DOHH2 (cell line): ENCODE data around the gene MYADML2.

Experiments used
- H3F3A ChIP-seq: fragments of 200-600 bp; sonication (generic), shearing (Covaris generic); 2 replicates; pipeline ENCODE4 v1.6.0; 2016; ENCODE audit warnings: antibody characterized with exemption, mild to moderate bottlenecking; ENCODE audit not compliant: control insufficient read depth, insufficient read depth
- H3K27ac ChIP-seq: fragments of 200-600 bp; sonication (generic); 2 replicates; pipeline ENCODE4 v1.5.1; 2014; ENCODE audit warnings: low read depth, mild to moderate bottlenecking, low read length, moderate library complexity
- H3K27me3 ChIP-seq: fragments of 200-600 bp; sonication (generic); 2 replicates; pipeline ENCODE4 v1.6.1; 2014; ENCODE audit warnings: mild to moderate bottlenecking, low read length, mixed read lengths; ENCODE audit not compliant: control insufficient read depth
- H3K36me3 ChIP-seq: fragments of 200-600 bp; sonication (generic); 2 replicates; pipeline ENCODE4 v1.6.1; 2014; ENCODE audit warnings: mild to moderate bottlenecking, low read length, moderate library complexity, mixed read lengths; ENCODE audit not compliant: control insufficient read depth
- H3K4me1 ChIP-seq: fragments of 200-600 bp; sonication (generic); 2 replicates; pipeline ENCODE4 v1.6.1; 2014; ENCODE audit warnings: mild to moderate bottlenecking, low read length, mixed read lengths; ENCODE audit not compliant: control insufficient read depth
- H3K4me2 ChIP-seq: fragments of 200-600 bp; sonication (generic); 2 replicates; pipeline ENCODE4 v1.6.0; 2014; ENCODE audit warnings: mild to moderate bottlenecking, low read length, moderate library complexity
- H3K4me3 ChIP-seq: fragments of 200-600 bp; sonication (generic); 2 replicates; pipeline ENCODE4 v1.5.1; 2014; ENCODE audit warnings: mild to moderate bottlenecking, low read length, mixed read lengths
- H3K79me2 ChIP-seq: fragments of 200-600 bp; sonication (generic); 2 replicates; pipeline ENCODE4 v1.6.1; 2014; ENCODE audit warnings: mild to moderate bottlenecking, low read length, mixed read lengths; ENCODE audit not compliant: control insufficient read depth
- H3K9me2 ChIP-seq: fragments of 200-600 bp; sonication (generic); replicated peaks from 2 replicates; pipeline ENCODE4 v1.6.1; 2014; ENCODE audit warnings: mild to moderate bottlenecking, low read length, mixed read lengths; ENCODE audit not compliant: control insufficient read depth
- H3K9me3 ChIP-seq: fragments of 200-600 bp; sonication (generic); 2 replicates; pipeline ENCODE4 v1.6.1; 2014; ENCODE audit warnings: antibody characterized with exemption, low read length, mixed read lengths; ENCODE audit not compliant: control insufficient read depth, insufficient read depth
- H4K20me1 ChIP-seq: fragments of 200-600 bp; sonication (generic); 2 replicates; pipeline ENCODE4 v1.6.0; 2014; ENCODE audit warnings: low read depth, mild to moderate bottlenecking, antibody characterized with exemption, low read length, moderate library complexity; ENCODE audit not compliant: control insufficient read depth, insufficient read depth
- CTCF ChIP-seq: fragments of 200-600 bp; sonication (generic); IDR thresholded peaks from one replicate; pipeline ENCODE4 v1.5.1; 2014; ENCODE audit warnings: antibody characterized with exemption, mild to moderate bottlenecking, low read depth, low read length; ENCODE audit not compliant: poor library complexity, severe bottlenecking
- EZH2phosphoT487 ChIP-seq: fragments of 200-600 bp; sonication (generic); IDR thresholded peaks from 2 replicates; pipeline ENCODE4 v1.6.1; 2017; ENCODE audit warnings: borderline replicate concordance, mild to moderate bottlenecking, antibody characterized with exemption, low read length, moderate library complexity, mixed read lengths

MYADML2 gene

GRCh38 chr17:81928544-81929252 is 18.3 kb downstream of the MYADML2 start:
- no peaks in the 10 kb centered on the region for H3K9me2 ChIP-seq
- no peaks in the 10 kb centered on the region for H3K9me3 ChIP-seq
- peaks cover 14% of the 10 kb centered on the region for H4K20me1 ChIP-seq
- H3K79me2 ChIP-seq: peaks cover 35% of the 10 kb centered on the region
- H3K27ac ChIP-seq: no peak overlapping the region
- peaks cover 4% of the 10 kb centered on the region; the same call in 1 of the 2 replicates for H3K27me3 ChIP-seq
- H3K4me3 ChIP-seq: peak overlapping the region; percentile 75
- peaks cover 8% of the 10 kb centered on the region for H3K36me3 ChIP-seq
- peak overlapping the region; percentile 86 for H3K4me2 ChIP-seq
- 0 out of 2 replicates have a peak, but pooled peaks cover 2% of the 10 kb centered on the region for H3F3A ChIP-seq
- TF ChIP-seq CTCF: no peak
- no peak for TF ChIP-seq EZH2phosphoT487
- peaks cover 37% of the 10 kb centered on the region for H3K4me1 ChIP-seq

GRCh38 chr17:81927653-81928543 is 19.1 kb downstream of the MYADML2 start, which contains the start of gene MAFG:
Gene MAFG, minus strand, starts transcription at chr17:81927735. Its CDS starts 4,550 bp downstream, at chr17:81923185.
- 0 out of 2 replicates have a peak, but pooled peaks cover 2% of the 10 kb centered on the region for H3F3A ChIP-seq
- H3K79me2 ChIP-seq: peaks cover 42% of the 10 kb centered on the region
- H4K20me1 ChIP-seq: peaks cover 14% of the 10 kb centered on the region
- H3K4me1 ChIP-seq: peaks cover 40% of the 10 kb centered on the region
- peak within 1 kb of the TSS; percentile 88 for H3K4me2 ChIP-seq
- H3K9me2 ChIP-seq: no peaks in the 10 kb centered on the region
- no peak for TF ChIP-seq EZH2phosphoT487
- TF ChIP-seq CTCF: peak; percentile 76
- peaks cover 4% of the 10 kb centered on the region; the same call in 1 of the 2 replicates for H3K27me3 ChIP-seq
- H3K4me3 ChIP-seq: peak within 1 kb of the TSS; percentile 98
- peak within 1 kb of the TSS; percentile 61 for H3K27ac ChIP-seq
- no peaks in the 10 kb centered on the region; the same call in 1 of the 2 replicates for H3K36me3 ChIP-seq
- H3K9me3 ChIP-seq: no peaks in the 10 kb centered on the region

- no peaks in the 10 kb centered on the region; the same call in 1 of the 2 replicates for H3K36me3 ChIP-seq
- H4K20me1 ChIP-seq: peaks cover 14% of the 10 kb centered on the region
- H3K27me3 ChIP-seq: peaks cover 4% of the 10 kb centered on the region; the same call in 1 of the 2 replicates
- TF ChIP-seq CTCF: no peak
- TF ChIP-seq EZH2phosphoT487: no peak
- peaks cover 47% of the 10 kb centered on the region for H3K79me2 ChIP-seq
- no peaks in the 10 kb centered on the region for H3K9me2 ChIP-seq
- H3K9me3 ChIP-seq: no peaks in the 10 kb centered on the region
- H3K4me1 ChIP-seq: peaks cover 40% of the 10 kb centered on the region
- 0 out of 2 replicates have a peak, but pooled peaks cover 2% of the 10 kb centered on the region for H3F3A ChIP-seq
- H3K27ac ChIP-seq: peak overlapping the region; percentile 61
- H3K4me3 ChIP-seq: peak overlapping the region; percentile 98
- peak overlapping the region; percentile 88 for H3K4me2 ChIP-seq
These were observed 19.8 kb downstream of the MYADML2 start for GRCh38 chr17:81927152-81927652.
